Muscle of leg (tissue), 11 donors: ENCODE results near the gene MNT. TPM values are rescaled to one million over a fixed set of nuclear protein-coding genes. Genes with fewer than 3 reads are reported as not detected.

Experiments
- DNase-seq: peaks from one replicate; pipeline ENCODE4 v3.0.0; 2013
- H3K27ac ChIP-seq: one replicate; pipeline ENCODE4 v1.5.1; 2013; ENCODE audit warnings: mild to moderate bottlenecking, low read length, control low read depth
- H3K27me3 ChIP-seq: one replicate; pipeline ENCODE4 v1.6.1; 2013; ENCODE audit warnings: low read length; ENCODE audit not compliant: control insufficient read depth, insufficient read depth
- H3K36me3 ChIP-seq: one replicate; pipeline ENCODE4 v1.6.1; 2013; ENCODE audit warnings: low read length; ENCODE audit not compliant: control insufficient read depth, insufficient read depth
- H3K4me1 ChIP-seq: one replicate; pipeline ENCODE4 v1.6.1; 2013; ENCODE audit warnings: low read length; ENCODE audit not compliant: control insufficient read depth, insufficient read depth
- H3K4me3 ChIP-seq: one replicate; pipeline ENCODE4 v1.5.1; 2013; ENCODE audit warnings: low read length, control low read depth
- H3K9me3 ChIP-seq: replicated peaks from 2 replicates; pipeline ENCODE4 v1.6.1; 2013; ENCODE audit warnings: low read depth, low read length; ENCODE audit not compliant: control insufficient read depth
- WGBS: methylation state at CpG from one replicate; pipeline ENCODE4 v1.1.5; 2013; ENCODE audit warnings: missing lambda C conversion rate; ENCODE audit not compliant: insufficient coverage; 5-methylcytosine and 5-hydroxymethylcytosine counted together
- polyA plus RNA-seq, 8 donors: library from polyadenylated mRNA; unstranded; fragments of 120-200 nt; gene quantifications; one replicate each; pipeline versions ENCODE4 v1.2.1 to v1.2.3, GENCODE V29; 2013; ENCODE audit warnings: inconsistent platforms in 1 of 8, low replicate concordance in 1 of 8; ENCODE audit not compliant: insufficient read length in 8 of 8, insufficient read depth in 1 of 8
- total RNA-seq: library from RNA; stranded (reverse); fragments of 120-200 nt; gene quantifications from one replicate; pipeline ENCODE4 v1.2.4, GENCODE V29; 2013

The MNT gene
- total and polyA plus RNA-seq, 9 donors = 8.0 to 19.3 (median 16.0) TPM

DNA sequence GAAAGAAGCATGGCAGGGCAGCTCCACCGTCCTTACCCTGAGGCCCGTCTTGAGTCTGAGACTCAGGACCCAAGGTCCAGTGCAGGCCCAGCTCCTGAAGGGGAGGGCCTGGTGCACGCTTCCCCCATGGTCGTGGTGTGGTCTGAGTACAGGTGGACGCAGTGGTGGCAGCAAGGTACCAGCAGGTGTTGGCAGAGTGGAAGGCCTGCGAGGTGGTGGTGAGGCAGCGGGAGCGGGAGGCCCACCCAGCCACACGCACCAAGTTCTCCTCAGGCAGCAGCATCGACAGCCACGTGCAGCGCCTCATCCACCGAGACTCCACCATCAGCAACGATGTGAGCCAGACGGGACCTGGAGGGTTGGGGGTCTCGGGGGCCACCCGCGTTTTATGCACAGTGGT is 27.7 kb downstream of the MNT start:
- no peaks in the 10 kb centered on the region for H3K27me3 ChIP-seq
- no peak for DNase-seq
- no peaks in the 10 kb centered on the region for H3K4me1 ChIP-seq
- H3K9me3 ChIP-seq = no peaks in the 10 kb centered on the region
- H3K36me3 ChIP-seq = peaks cover 64% of the 10 kb centered on the region
- WGBS = 92% methylated on average over 18 of the region's 18 CpGs
- H3K4me3 ChIP-seq = no peak overlapping the region
- H3K27ac ChIP-seq = no peak overlapping the region

DNA sequence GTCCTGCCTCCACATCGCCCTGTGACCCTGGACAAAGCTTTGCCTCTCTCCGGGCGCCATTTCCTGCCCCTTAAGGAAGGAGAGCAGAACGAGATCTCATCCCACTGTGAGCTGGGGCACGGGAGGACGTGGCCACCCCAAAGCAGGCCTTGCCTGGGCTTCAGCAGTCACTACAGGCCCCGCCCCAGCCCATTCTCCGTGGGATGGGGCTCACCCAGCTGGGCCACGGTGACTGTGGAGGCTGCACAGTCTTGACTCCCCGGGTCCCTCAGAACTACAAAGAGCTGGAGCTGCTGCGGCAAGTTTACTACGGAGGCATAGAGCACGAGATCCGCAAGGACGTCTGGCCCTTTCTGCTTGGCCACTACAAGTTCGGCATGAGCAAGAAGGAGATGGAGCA is 28.2 kb downstream of the MNT start:
- no peaks in the 10 kb centered on the region for H3K4me1 ChIP-seq
- peaks cover 64% of the 10 kb centered on the region for H3K36me3 ChIP-seq
- no peak for DNase-seq
- no peaks in the 10 kb centered on the region for H3K9me3 ChIP-seq
- no peak overlapping the region for H3K27ac ChIP-seq
- no peaks in the 10 kb centered on the region for H3K27me3 ChIP-seq
- H3K4me3 ChIP-seq = no peak overlapping the region
- 85% methylated on average over 15 of the region's 16 CpGs for WGBS

DNA sequence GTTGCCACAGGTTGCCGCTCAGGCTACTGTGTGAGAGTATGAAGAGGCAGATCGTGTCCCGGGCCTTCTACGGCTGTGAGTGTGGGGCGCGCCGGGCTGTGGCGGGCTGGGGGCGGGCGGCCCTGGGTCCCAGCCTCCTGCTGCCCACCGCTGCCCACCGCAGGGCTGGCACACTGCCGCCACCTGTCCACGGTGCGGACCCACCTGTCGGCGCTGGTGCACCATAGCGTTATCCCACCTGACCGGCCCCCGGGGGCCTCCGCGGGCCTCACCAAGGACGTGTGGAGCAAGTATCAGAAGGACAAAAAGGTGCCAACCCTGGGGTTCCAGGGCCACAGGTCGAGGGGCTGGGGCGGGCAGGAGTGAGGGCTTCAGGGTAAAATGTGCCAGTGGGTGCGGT is 28.7 kb downstream of the MNT start:
- Histone ChIP-seq H3K27me3 (no peaks in the 10 kb centered on the region), H3K4me1 (no peaks in the 10 kb centered on the region), H3K27ac (no peak overlapping the region), H3K4me3 (no peak overlapping the region), H3K36me3 (peaks cover 63% of the 10 kb centered on the region), H3K9me3 (no peaks in the 10 kb centered on the region)
- WGBS = 94% methylated on average over 22 of the region's 26 CpGs
- DNase-seq = no peak

DNA sequence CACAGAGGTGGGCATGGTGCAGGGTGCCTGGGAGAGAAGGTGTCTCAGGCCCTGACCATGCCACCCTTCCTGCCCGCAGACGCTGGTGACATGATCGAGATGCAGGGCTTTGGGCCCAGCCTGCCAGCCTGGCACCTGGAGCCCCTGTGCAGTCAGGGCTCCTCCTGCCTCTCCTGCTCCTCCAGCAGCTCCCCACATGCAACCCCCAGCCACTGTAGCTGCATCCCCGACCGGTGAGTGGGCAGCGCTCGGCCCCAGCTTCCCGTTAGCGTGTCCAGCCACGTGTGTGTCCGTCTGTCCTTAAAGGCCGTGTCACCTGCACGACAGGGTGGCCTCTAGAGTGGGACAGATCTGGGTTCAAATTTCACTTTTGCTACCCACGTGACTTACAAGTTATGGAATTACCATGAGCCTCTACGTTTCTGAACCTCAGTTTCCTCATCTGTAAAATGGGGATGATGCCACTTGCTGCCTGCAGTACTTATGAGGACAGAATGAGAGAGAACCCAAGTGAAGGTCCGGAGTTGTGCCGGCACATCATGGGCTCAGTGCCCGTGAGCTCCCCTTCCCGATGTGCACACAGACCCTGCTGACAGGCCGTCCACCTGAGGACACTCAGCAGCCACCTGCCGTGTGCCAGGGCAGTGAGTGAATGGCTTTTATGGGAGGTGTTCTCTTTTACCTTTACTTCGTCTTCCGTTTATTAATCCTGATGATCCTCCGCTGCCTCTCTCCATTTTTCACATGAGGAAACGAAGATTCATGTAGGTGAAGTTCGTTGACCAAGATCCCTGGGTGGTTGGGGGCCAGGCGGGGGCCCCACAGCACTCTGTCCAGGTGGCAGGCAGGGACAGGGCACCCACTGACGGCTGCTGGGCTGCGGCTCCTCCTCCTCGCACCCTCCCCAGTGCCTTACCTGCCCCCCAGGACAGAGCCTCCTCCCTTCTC is 29.4 kb downstream of the MNT start:
- no peaks in the 10 kb centered on the region for H3K27me3 ChIP-seq
- no peak overlapping the region for H3K27ac ChIP-seq
- no peak for DNase-seq
- WGBS = 90% methylated on average over 22 of the region's 30 CpGs
- H3K9me3 ChIP-seq = no peaks in the 10 kb centered on the region
- no peaks in the 10 kb centered on the region for H3K4me1 ChIP-seq
- peaks cover 65% of the 10 kb centered on the region for H3K36me3 ChIP-seq
- no peak overlapping the region for H3K4me3 ChIP-seq

GRCh38 chr17:2370211-2370589 is 30.7 kb downstream of the MNT start:
- Histone ChIP-seq H3K4me3 (no peak overlapping the region), H3K27ac (no peak overlapping the region), H3K36me3 (peaks cover 63% of the 10 kb centered on the region), H3K9me3 (no peaks in the 10 kb centered on the region), H3K27me3 (no peaks in the 10 kb centered on the region), H3K4me1 (no peaks in the 10 kb centered on the region)
- WGBS = 77% methylated on average over 11 of the region's 11 CpGs
- DNase-seq = no peak

DNA sequence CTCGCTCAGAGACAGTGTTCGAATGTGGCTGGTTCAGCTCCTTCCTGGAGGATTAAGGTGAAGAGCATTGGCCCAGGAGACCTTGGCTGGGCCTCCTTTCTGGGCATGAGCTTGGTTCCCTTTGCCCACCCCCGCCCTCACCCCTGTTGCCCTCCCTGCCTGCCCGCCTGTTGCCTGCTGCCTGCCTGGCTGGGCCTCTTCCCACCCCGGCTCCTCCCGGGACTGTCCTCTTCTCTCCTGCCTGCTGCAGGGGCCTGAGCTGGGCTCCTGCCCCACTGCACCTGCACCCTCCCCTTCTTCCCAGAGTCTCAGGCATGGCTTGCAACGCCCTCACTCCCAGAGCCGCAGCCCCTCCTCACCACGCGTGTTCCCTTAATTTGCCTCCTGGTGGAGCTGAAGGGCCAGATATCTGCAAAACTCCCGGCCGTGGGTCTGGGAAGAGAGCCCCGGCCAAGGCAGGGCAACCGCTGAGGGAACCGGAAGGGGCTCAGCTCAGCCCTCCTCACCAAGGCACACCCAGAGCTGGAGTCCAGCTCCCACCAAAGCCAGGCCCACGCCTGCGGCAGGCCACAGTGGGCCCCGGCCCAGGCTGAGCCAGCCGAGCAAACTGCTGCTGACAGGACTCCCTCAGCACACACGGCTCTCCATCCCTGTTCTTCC is 31.2 kb downstream of the MNT start:
- no peaks in the 10 kb centered on the region for H3K9me3 ChIP-seq
- WGBS = 33% methylated on average over 18 of the region's 20 CpGs
- H3K36me3 ChIP-seq = peaks cover 64% of the 10 kb centered on the region
- no peaks in the 10 kb centered on the region for H3K27me3 ChIP-seq
- peaks cover 3% of the 10 kb centered on the region for H3K4me1 ChIP-seq
- no peak overlapping the region for H3K4me3 ChIP-seq
- no peak for DNase-seq
- no peak overlapping the region for H3K27ac ChIP-seq

GRCh38 chr17:2369039-2369438 is 31.8 kb downstream of the MNT start:
- Histone ChIP-seq H3K27me3 (no peaks in the 10 kb centered on the region), H3K27ac (no peak overlapping the region), H3K4me3 (no peak overlapping the region), H3K9me3 (no peaks in the 10 kb centered on the region), H3K36me3 (peaks cover 63% of the 10 kb centered on the region), H3K4me1 (peaks cover 9% of the 10 kb centered on the region)
- WGBS = 53% methylated on average over 4 of the region's 5 CpGs
- DNase-seq = no peak

- DNase-seq = no peak
- no peak overlapping the region for H3K4me3 ChIP-seq
- peaks cover 16% of the 10 kb centered on the region for H3K4me1 ChIP-seq
- no peaks in the 10 kb centered on the region for H3K9me3 ChIP-seq
- H3K27ac ChIP-seq = no peak overlapping the region
- H3K27me3 ChIP-seq = no peaks in the 10 kb centered on the region
- peaks cover 57% of the 10 kb centered on the region for H3K36me3 ChIP-seq
- WGBS = 82% methylated on average over 7 of the region's 8 CpGs
Measured at GRCh38 chr17:2368359-2368758, 32.5 kb downstream of the MNT start.

- 72% methylated on average over 10 of the region's 26 CpGs for WGBS
- no peak for DNase-seq
- Histone ChIP-seq H3K36me3 (peaks cover 56% of the 10 kb centered on the region), H3K9me3 (no peaks in the 10 kb centered on the region), H3K27me3 (no peaks in the 10 kb centered on the region), H3K4me3 (no peak overlapping the region), H3K27ac (no peak overlapping the region), H3K4me1 (peaks cover 18% of the 10 kb centered on the region)
Measured at GRCh38 chr17:2366747-2367494, 33.9 kb downstream of the MNT start.

DNA sequence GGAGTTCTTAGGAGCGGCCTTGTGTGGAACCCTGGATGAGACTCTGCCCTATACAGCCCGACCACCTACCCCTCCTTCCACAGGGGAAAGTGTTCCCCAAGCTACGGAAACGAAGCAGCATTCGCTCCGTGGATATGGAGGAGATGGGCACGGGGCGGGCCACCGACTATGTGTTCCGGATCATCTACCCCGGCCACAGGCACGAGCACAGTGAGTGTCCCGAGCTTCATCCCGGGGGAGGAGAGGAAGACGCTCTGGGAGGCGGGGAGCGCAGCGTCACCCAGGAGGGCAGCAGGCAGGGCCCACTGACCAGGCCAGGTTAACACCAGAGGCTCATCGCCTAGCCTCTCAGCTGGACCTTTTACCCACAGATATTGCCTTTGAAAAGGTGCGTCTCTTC is 35.7 kb downstream of the MNT start:
- Histone ChIP-seq H3K4me3 (no peak overlapping the region), H3K27me3 (no peaks in the 10 kb centered on the region), H3K9me3 (no peaks in the 10 kb centered on the region), H3K4me1 (peaks cover 18% of the 10 kb centered on the region), H3K36me3 (peaks cover 48% of the 10 kb centered on the region), H3K27ac (no peak overlapping the region)
- 93% methylated on average over 13 of the region's 20 CpGs for WGBS
- no peak for DNase-seq
